Tracheal epithelial cell (primary cell): ENCODE results near the gene TMEM242. TPM values are rescaled to one million over a fixed set of nuclear protein-coding genes. Genes with fewer than 3 reads are reported as not detected.

Source experiments
- total RNA-seq: library from RNA; depleted of rRNA; stranded (reverse); fragments of >200 nt; gene quantifications from 2 replicates; pipeline ENCODE4 v1.2.1, GENCODE V29; 2014

Gene TMEM242
- total RNA-seq: 4.1 and 5.8 TPM in 2 replicates

DNA sequence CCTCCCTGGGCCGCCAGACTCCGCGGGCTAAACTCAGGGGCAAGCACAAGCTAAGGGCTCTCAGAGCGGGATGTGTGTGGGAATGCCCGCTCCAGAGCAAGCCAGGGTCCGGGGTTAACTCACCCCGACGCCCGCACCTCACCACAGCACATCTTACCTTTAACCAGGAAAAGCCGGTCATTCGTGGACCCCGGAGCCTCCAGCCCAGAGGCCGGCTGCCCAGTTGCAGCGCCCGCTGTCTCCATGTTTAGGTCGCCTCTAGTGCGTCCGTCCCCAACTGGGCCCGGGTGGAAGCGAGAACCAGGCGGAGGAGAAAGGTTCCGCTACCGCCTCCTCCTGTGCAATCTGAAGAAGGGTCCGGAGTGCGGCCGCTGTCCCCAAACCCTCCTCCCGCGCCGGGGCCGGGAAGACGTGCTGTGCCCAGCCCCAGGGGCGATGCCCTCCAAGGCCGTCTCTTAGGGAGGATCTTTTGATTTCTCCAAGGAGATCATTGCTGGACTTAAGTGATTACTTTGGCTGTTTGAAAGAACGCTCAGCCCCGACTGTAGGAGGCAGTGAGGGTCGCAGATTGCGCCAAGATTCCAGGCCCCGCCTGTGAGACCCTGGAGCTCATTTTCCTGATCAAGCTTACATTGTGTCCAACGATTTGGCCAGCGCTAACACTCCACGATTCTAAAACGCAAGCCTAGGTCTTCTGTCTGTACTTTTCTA is at the start of gene TMEM242:
Gene TMEM242, minus strand, starts transcription at position 265 of the 711 bp plus-strand sequence. Its CDS starts 20 bp downstream, at position 245.

Other genes starting within 250 kb of the TMEM242 start
- gene ZDHHC14, start 57.7 kb upstream of the TMEM242 start, total RNA-seq: 2.1 and 3.1 TPM in 2 replicates